ENCODE measurements around the gene AP1AR.
"Not testable (repeated sequence)": the region's sequence is repeated elsewhere in the genome, so short reads cannot be mapped to it uniquely, and the experiment has no call there.

AP1AR gene

DNA sequence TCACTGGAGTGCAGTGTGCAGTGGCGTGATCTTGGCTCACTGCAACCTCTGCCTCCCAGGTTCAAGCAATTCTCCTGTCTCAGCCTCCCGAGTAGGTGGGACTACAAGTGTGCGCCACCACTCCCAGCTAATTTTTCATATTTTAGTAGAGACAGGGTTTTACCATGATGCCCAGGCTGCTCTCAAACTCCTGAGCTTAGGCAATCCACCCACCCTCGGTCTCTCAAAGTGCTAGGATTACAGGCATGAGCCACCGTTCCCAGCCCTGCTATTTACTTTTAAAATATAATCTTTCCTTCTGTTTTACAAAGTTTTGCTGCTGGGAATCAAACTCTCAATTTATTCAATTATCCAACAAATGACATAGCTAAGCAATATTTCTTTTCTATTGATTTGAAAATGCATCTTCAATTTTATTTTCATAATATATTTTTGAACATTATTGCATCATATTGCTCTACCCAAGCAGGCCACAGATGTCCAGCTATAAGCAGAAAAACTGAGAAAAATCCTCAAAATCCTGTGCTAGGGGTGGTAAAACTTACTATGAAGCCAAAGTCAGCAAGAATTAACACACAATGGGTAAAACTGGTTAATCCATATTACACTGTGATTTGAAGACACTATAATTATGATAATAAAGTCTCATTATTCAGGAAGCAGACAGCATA, 48.9 kb downstream of the AP1AR start:
- DNase-seq = no peak

DNA sequence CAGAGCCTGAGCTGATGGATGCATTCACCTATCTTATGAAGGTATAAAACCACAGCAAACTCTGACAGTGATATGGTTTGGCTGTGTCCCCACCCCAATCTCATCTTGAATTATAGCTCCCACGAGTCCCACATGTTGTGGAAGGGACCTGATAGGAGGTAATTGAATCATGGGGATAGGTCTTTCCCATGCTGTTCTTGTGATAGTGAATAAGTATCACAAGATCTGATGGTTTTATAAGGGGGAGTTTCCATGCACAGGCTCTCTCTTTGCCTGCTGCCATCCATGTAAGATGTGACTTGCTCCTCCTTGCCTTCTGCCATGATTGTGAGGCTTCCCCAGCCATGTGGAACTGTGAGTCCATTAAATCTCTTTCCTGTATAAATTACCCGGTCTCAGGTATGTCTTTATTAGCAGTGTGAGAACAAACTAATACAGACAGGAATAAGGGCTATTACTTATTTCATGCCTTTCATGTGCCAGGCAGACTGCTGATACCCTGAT, 50.4 kb downstream of the AP1AR start:
- not testable (repeated sequence) for DNase-seq

GRCh38 chr4:112282860-112283667, 51.5 kb downstream of the AP1AR start:
- DNase-seq = no peak

GRCh38 chr4:112284166-112284565, 52.6 kb downstream of the AP1AR start:
- no peak for DNase-seq

GRCh38 chr4:112284662-112285411, 53.2 kb downstream of the AP1AR start:
- DNase-seq = no peak

DNA sequence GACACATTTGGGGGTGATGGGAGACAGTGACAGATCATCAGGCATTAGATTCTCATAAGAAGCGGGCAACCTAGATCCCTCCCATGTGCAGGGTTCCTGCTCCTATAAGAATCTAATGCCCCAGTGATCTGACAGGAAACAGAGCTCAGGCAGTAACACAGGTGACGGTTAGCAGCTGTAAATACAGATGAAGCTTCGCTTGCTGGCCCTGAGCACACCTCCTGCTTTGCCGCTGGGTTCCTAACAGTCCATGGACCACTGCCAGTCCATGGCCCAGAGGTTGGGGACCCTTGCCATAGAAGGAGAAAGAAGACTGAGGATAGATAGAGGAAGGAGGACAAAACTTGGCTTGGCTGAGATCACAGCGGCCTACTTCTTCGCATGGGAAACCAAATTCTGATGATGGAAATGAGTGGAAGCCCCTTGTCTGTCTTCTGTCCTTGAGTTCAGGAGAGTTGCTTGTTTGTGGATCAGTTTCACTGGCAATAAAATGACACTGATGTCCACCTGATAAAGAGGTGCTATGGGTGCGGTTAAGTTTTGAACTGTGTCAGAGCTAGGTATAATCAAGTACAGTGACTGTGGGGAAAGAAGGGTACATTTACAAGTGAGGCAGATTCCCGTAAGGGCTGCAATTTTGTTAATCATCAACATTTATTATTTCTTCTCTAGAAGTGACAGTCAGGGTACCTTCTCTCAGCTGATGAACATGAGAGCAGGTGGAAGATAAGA, 55.8 kb downstream of the AP1AR start:
- DNase-seq = no peak

- no peak for DNase-seq
These were observed 56.9 kb downstream of the AP1AR start for GRCh38 chr4:112288455-112288854.

GRCh38 chr4:112289407-112290253, 58.0 kb downstream of the AP1AR start:
- no peak for DNase-seq

DNA sequence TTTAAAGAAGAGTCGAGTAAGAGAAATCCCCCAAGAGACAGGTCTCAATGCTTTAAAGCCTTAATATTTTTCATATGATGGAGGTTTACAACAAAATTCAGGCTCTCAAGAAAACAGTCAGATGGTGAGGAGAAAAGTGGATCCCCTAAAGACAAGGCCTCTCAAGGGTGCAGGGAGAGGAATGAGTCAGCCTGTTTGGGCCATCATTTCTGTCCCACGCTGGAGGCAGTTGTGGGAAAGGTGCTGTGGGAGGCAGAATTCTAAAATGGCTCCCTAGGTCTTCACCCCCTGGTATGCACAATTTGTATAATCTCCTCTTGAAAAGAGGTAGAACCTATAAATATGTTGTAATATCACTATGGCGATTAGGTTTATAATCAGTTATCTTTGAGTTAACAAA, 58.8 kb downstream of the AP1AR start:
- DNase-seq = no peak

DNA sequence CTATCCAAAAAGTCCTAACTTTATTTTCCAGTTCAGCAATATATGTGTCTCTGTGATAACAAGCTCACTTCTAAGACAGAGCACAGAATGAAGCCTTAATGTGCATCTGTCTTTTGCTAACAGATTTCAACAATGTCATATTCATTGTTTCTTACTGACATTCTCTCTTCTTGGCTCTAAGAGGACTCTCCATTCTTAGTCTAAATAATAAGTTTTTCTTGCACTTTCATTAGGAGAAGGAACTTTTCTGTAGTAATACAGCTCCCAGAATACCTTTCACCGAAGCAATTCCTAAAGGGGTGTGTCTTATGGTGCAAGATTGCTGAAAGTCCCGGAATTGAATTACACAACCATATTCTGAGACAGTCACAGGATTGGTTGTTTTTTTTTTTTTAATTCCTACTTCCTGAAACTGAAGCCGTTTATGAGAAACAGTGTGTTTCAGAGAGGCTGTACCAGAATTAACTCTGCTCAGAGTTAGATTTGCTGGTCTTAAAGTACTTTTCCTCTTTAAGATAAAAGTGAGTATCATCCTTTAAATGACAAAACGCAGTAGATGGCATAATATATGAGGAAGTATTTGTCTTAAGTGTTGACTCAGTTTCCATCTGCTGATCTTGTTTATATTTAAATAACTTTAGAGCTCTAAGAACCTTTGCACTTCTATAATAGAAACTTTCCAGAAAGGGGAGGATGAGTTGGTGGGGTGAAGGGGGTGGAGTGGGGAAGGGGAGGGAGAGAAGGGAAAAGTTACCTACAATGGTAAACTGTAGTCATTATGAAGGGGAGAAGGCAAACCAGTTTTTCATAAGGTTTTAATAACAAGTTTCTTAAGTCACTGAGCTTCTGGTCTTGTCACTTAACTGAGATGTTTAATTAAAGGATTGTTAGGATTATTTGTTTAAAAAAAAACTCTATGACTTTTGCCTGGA, 65.6 kb downstream of the AP1AR start, which contains the start of gene ALPK1:
Gene ALPK1 (plus strand): TSS at position 421 of the 932 bp plus-strand sequence.
- DNase-seq = no peak

GRCh38 chr4:112299721-112300120, 68.1 kb downstream of the AP1AR start:
- no peak for DNase-seq

- no peak for DNase-seq
These were observed 71.0 kb downstream of the AP1AR start for GRCh38 chr4:112302320-112303274.

DNA sequence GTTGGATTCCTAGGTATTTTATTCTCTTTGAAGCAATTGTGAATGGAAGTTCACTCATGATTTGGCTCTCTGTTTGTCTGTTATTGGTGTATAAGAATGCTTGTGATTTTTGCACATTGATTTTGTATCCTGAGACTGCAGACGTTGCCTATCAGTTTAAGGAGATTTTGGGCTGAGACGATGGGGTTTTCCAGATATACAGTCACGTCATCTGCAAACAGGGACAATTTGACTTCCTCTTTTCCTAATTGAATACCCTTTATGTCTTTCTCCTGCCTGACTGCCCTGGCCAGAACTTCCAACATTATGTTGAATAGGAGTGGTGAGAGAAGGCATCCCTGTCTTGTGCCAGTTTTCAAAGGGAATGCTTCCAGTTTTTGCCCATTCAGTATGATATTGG, 73.9 kb downstream of the AP1AR start:
- not testable (repeated sequence) for DNase-seq

DNA sequence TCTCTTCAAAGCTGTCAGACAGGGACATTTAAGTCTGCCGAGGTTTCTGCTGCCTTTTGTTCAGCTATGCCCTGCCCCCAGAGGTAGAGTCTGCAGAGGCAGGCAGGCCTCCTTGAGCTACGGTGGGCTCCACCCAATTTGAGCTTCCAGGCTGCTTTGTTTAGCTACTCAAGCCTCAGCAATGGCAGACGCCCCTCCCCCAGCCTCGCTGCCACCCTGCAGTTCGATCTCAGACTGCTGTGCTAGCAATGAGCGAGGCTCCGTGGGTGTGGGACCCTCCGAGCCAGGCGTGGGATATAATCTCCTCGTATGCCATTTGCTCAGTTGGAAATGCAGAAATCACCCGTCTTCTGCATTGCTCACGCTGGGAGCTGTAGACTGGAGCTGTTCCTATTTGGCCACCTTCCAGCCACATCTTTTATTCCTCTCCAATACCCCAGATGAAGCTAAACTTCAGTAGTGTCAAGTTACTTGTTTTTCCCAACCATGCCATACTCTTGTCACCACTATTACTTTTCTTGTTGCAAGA, 77.7 kb downstream of the AP1AR start:
- not testable (repeated sequence) for DNase-seq

DNA sequence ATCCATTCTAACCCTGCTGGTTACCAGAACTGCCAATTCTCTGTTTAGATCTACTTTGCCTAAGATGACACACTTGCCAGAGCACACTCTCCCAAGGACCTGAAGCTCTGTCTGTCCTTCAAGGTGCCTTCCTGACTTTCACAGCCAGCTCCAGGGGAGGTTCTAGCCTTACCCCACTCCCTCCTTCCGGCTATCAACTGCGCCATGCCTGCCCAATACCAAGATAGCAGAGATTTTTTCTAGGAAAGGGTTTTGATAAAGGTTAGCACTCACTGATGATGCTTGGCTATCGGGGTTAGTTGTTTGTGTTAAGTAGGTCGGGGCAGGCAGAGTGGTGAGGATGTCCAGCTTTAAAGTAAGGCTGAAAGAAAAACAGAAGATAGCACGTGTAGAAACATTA, 79.9 kb downstream of the AP1AR start:
- no peak for DNase-seq

DNA sequence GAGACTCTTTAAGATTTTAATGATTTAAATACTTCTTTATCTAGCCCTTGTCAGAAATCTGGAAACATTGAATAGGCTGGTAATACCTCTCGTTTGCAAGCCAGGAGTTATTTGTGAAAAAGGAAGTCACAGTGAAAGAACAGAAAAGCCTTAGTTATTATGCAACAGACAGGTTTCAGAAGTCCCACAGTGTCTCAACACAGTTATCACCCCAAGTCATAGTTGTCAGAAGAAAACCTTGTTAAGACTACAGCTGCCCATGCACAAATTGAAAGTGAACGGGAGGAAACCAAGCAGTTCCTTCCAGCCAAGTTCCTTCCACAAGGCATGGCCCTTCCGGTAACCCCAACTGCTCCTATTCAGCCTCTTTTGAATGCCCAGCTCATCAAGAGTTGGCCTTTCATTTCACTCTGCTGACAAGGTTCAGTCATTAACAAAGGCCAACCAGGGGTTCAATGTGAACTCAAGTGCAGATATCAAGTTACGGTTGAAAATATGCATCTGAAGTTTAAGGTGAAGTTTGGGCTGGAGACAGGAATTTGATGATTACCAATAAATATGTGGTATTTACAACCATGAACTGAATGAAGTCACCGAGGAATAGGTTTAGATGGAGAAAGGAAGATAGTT, 81.1 kb downstream of the AP1AR start:
- no peak for DNase-seq

GRCh38 chr4:112315446-112315845, 83.9 kb downstream of the AP1AR start:
- no peak for DNase-seq

DNA sequence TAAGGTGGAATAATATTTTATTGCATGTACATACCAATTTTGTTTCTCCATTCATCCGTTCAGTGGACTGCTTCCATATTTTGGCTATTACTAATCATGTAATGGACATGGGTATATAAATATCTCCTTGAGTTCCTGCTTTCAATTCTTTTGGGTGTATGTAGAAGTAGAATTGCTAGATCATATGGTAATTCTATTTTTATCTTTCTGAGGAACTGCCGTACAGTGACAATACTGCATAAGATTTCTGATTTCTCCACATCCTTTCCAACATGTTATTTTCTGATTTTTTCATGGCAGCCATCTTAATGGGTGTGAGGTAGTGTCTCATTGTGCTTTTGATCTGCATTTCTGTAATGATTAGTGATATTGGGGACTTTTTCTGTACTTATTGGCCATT, 84.8 kb downstream of the AP1AR start:
- DNase-seq = no peak

Measured in activated CD4-positive, alpha-beta T cell treated with anti-CD3 and anti-CD28 coated beads for 1 hour (primary cell).